Fibroblast of the conjunctiva (primary cell): ENCODE results near the gene BACE2.
"Not testable (repeated sequence)": the region's sequence is repeated elsewhere in the genome, so short reads cannot be mapped to it uniquely, and the experiment has no call there.

ENCODE experiments used
- DNase-seq: peaks from one replicate; pipeline ENCODE4 v3.0.0-alpha.2; 2010; ENCODE audit warnings: low read depth

BACE2 gene

GRCh38 chr21:41185802-41186201, 17.8 kb downstream of the BACE2 start:
- DNase-seq, result no peak

- DNase-seq, result no peak
Observed at GRCh38 chr21:41186755-41187536, 19.0 kb downstream of the BACE2 start.

- DNase-seq, result no peak
Observed at GRCh38 chr21:41187537-41188025, 19.6 kb downstream of the BACE2 start.

- no peak for DNase-seq
Observed at GRCh38 chr21:41188486-41189149, 20.7 kb downstream of the BACE2 start.

- no peak for DNase-seq
Observed at GRCh38 chr21:41189150-41189745, 21.3 kb downstream of the BACE2 start.

- not testable (repeated sequence) for DNase-seq
Observed at GRCh38 chr21:41192552-41192951, 24.6 kb downstream of the BACE2 start.

- no peak for DNase-seq
Observed at GRCh38 chr21:41195311-41195710, 27.4 kb downstream of the BACE2 start.

- no peak for DNase-seq
Observed at GRCh38 chr21:41196993-41197392, 29.0 kb downstream of the BACE2 start.

- no peak for DNase-seq
Observed at GRCh38 chr21:41197582-41197981, 29.6 kb downstream of the BACE2 start.

GRCh38 chr21:41198647-41199046, 30.7 kb downstream of the BACE2 start:
- not testable (repeated sequence) for DNase-seq

- DNase-seq, result no peak
Observed at GRCh38 chr21:41199123-41199522, 31.2 kb downstream of the BACE2 start.

- no peak for DNase-seq
Observed at GRCh38 chr21:41199588-41199987, 31.6 kb downstream of the BACE2 start.

- no peak for DNase-seq
Observed at GRCh38 chr21:41201385-41201784, 33.4 kb downstream of the BACE2 start.

GRCh38 chr21:41204736-41205135, 36.8 kb downstream of the BACE2 start:
- DNase-seq, result no peak

- peak; percentile 17 for DNase-seq
Observed at GRCh38 chr21:41207401-41208375, 39.7 kb downstream of the BACE2 start.

GRCh38 chr21:41208376-41208763, 40.4 kb downstream of the BACE2 start:
- no peak for DNase-seq

GRCh38 chr21:41209016-41209619, 41.2 kb downstream of the BACE2 start:
- DNase-seq, result no peak

GRCh38 chr21:41210426-41211059, 42.6 kb downstream of the BACE2 start:
- no peak for DNase-seq

GRCh38 chr21:41211060-41211805, 43.3 kb downstream of the BACE2 start:
- DNase-seq, result no peak

- DNase-seq, result no peak
Observed at GRCh38 chr21:41213021-41213420, 45.1 kb downstream of the BACE2 start.
